HPDE6-E6E7 (cell line): ENCODE measurements around the gene ADH7.
A peak's percentile ranks its signal among the peaks of the same experiment; 100 is the strongest.
"Not testable (repeated sequence)": the region's sequence is repeated elsewhere in the genome, so short reads cannot be mapped to it uniquely, and the experiment has no call there.

Source experiments
- DNase-seq: peaks from one replicate; pipeline ENCODE4 v3.0.0; 2011; ENCODE audit warnings: missing footprints; ENCODE audit errors: extremely low spot score

ADH7 gene

DNA sequence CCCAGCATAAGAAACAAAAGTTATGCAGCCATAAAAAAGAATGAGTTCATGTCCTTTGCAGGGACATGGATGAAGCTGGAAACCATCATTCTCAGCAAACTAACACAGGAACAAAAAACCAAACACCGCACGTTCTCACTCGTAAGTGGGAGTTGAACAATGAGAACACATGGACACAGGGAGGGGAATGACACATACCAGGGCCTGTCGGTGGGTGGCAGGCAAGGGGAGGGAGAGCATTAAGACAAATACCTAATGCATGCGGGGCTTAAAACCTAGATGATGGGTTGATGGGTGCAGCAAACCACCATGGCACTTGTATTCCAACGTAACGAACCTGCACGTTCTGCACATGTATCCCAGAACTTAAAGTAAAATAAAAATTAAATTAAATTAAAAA lies 19.4 kb downstream of the ADH7 start:
- not testable (repeated sequence) for DNase-seq

DNA sequence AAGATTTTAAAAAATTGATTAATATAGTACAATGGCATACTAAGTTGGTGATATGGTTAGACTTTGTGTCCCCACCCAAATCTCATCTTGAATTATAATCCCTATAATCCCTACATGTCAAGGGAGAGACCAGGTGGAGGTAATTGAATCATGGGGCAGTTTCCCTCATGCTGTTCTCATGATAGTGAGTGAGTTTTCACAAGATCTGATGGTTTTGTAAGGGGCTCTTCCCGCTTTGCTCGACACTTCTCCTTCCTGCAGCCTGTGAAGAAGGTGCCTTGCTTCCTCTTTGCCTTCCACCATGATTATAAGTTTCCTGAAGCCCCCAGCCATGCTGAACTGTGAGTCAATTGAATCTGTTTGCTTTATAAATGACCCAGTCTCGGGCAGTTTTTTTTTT lies 20.2 kb downstream of the ADH7 start:
- DNase-seq: not testable (repeated sequence)

DNA sequence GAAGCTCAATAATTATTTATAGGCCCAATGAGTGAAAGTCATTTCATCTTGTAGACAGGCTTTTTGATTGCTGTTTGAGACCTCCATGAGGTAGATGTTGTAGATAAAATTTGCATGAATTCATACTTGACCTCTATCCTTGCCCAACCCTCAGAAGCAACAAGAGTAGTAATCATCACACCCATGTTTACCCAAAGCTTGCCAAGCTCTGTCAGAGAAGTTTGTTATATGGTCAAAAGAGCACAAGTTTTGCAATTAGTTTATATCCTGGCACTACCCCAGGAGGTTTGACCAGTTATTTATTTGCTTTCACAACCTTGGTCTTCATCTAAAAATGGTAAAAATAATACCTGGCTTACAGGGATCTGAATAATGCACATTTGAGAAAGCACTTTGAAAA lies 20.7 kb downstream of the ADH7 start:
- DNase-seq: no peak

DNA sequence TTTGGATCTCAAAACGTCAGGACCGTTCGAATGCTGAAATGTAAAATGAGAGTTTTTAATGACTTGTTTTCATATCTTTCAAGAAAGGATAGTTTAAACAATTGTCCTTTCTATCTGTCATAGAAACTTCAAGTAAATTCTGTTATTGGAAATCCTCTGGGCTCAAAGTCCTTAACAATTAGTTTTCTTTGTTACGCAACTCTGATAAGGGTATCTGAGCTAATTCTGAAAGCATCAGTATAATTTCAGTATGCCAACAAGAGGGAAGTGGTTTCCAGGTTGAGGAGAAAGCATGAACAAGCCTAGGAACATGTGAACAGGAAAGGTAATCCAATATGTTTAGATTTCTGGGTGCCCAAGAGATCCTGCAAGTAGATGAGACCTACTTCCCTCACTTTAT lies 22.0 kb downstream of the ADH7 start:
- no peak for DNase-seq

DNA sequence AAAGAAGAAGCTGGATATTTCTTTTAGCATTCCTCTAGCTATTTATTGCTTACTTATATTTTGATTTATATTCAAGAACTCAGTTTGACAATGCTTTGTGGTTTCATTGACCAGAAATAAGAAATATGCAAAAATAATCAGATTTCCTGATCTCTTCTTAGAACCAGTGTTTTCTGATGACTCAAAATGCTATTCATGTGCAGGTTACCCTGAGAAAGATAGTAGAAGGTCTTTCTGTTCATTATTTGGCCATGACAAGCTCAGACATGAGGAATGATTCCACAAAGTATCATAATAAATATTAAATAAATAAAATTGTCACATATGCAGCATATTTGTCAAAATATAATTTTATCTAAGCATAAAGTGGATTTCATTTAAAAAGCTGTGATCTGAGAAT lies 24.1 kb downstream of the ADH7 start:
- no peak for DNase-seq

DNA sequence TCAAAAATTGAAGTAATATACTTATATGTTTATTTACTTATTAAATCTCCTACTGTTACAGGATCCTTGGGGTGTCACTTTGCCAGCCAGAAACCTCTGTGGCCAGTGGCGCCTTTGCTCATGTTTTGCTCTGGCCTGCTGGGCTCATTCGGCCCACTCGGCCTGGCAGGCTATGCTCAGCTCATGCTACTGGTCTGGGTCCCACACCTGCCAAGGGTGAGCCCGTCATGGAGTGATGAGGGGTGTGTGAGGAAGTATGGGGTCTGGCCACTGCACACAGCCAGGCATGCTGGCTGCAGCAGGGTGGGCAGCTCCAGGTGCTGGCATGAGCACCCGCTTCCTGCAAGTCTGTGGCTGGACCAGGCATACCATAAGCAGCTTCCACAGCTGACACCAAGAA lies 25.1 kb downstream of the ADH7 start:
- no peak for DNase-seq

DNA sequence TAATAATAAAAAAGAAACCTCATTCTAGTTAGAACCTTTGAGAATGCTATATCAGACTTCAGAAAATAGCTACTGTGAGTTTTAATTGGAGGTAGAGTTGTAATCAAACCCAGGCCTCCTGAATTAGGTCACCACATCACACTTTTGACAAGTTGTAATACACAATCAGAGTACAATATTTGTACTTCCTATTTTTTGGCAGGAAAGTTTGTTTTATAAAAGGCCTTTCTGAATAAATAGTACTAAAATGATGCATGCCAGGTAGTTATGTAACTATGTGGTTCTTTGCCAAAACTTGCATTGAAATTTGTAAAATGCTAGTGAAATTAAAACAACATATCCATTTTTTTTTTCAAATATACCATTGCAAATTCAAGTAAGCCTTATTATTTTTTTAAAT lies 26.8 kb downstream of the ADH7 start:
- no peak for DNase-seq

DNA sequence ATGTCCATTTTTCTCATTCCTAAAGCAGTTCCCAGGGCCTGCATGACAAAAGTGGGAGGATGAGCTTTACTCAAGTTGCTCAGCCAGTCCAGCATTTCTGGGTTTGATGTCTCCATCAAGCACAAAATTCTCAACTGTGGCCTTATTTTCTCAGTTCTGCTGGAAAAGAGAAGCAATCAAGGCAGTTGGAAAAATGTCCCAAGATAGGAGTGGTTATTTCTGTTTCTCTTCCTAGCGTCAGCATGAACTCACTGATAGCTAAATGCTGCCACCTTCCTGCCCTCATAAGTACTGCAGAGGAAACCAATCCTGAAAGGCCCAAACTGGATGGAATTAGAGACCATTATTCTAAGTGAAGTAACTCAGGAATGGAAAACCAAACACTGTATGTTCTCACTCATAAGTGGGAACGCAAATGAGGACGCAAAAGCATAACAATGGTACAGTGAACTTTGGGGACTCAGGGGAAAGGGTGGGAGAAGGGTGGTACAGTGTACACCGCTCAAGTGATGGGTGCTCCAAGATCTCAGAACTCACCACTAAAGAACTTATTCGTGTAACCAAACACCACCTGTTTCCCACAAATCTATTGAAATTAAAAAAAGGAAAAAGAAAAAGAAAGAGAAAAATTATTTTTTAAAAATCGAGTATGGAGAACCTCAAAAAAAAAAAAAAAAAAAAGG lies 29.6 kb downstream of the ADH7 start:
- DNase-seq: peak; percentile 31

DNA sequence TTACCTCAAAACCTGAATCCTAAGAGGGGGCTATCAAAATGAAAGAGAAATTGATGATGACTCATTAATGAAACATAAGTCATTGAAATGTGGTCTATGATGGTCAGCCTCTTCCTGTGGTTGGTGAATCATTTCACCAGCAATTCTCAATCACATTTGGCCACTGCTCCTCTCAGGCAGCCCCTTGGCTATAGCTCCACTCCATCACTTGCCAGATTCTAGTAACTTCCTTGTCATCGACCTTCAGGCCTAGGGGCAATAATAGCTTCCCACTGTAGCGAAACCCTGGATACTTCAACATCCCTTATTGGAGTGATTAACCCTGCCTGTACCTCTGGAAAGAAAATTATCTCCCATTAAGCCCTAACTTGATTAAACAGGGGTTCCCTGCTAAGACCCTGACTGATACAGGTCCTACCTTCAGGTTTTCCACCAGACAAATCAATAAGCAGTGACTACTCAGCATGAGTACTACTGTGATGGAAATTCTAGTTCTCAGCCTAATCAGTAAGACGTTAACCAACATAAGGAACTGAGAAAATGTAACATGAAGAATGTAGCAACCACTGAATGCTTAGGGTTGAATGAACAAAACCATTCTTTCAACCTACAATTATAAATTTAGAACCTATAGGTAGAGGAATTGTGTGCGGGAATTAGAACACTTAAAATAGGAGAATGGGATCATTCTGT lies 30.4 kb downstream of the ADH7 start:
- DNase-seq: peak; percentile 60

DNA sequence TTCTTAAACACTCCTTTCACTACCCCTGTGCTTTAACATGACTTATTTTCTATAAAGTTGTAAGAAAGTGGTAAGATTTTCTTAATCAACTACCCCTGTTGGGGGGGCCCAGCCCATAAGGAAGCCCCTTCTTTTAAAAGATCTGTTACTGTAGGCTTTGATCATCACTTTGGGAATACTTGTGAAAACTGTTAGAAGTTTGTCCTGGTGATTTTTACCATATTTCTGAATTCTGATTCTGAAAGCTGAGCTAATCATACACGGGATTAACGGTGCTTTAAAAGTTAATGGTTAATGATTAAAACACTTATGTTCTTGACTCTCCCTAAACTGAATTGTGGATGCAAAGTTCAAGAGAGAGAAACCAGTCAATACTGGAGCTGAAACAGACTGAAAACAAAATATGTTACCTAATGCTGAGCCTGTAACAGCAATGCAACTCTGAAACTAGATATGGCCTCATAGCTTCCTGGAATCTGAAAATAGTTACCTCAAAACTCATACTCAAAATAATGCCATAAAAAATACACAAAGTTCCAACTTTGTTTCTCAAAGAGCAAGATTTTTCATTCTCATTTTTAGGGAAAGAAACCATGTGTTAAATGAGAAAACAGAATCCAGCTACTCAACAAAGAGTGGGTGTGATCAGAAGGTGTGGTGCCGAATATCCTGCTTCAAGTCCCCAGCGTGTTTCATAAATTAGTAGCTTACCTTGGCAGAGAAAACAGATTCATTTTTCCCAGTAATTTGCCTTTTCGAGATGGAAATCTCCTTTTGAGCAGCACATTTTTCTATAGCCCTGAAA lies 31.6 kb downstream of the ADH7 start:
- no peak for DNase-seq

DNA sequence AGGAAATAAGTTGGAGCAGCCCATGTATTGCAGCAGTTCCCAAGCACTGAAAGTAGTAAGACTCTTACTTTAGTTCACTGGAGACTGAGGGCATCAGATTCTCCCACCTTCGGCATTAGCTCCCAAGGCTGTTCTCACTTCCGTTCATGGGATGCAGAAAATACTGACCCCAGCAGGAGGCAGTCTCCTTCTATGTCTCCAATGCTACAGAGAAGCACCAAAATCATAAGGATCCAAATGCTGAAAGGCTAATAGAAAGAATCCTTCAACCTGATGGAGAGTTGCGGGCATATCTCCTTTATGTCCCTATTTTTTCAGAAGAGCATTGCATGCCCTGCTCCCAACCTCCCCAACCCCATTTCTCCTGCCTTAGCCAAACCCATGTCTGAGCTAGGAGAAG lies 32.4 kb downstream of the ADH7 start:
- DNase-seq: no peak

DNA sequence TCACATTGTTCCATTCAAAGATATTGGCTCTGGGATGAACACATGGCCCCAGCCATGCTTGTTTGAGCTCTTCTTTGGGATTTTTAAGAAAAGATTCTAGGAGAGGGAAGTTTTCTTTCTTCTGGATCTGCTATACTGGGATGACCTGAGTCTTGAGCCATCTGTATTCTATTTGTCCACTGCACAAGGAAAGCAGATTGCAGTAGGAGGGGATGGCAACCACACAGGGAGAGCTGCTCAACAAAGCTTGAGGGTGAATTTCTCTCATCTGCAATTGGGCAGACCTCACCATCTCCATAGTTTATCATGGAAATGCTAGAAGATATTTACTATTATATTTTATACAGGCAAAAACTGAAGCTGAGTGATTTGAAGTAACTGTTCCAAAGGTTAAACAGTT lies 34.3 kb downstream of the ADH7 start:
- no peak for DNase-seq

DNA sequence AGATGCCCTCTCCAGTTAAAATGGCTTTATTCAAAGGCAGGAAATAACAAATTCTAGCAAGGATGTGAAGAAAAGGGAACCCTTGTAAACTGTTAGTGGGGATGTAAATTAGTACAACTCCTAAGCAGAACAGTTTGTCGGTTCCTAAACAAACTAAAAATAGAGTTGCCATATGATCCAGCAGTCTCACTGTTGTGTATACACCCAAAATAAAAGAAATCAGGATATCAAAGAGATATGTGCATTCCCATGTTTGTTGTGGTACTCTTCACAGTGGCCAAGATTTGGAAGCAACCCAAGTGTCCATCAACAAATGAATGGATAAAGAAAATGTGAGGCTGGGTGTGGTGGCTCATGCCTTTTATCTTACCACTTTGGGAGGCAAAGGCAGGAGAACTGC lies 36.1 kb downstream of the ADH7 start:
- DNase-seq: no peak

DNA sequence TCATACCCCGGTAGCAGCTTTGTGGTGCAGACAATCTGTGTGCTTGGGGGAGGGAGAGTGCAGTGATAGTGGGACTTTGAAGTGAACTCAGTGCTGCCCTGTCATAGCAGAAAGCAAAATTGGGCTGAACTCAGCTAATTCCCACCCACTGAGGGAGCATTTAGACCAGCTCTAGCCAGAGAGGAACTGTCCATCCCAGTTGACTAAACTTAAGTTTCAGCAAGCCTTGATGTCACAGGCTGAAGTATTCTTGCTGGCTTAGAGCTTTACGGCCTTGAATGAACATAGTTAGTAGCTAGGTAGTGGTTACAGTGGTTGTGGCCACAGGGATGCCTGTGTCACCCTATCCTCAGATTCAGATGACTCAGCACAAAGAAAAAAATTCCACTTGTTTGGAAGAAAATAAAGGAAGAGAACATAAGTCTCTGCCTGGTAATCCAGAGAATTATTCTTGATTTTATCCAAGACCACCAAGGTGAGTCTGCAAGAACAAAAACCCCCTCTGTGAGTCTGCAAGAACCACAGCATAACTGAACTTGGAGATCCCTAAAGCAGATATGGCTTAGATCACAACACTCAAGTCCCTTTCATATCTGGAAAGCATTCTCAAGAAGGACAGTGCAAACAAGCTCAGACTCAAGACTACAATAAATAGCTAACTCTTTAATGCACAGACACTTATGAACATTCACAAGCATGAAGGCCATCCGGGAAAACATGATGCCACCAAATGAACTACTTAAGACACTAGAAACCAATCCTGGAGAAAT lies 39.4 kb downstream of the ADH7 start:
- no peak for DNase-seq

DNA sequence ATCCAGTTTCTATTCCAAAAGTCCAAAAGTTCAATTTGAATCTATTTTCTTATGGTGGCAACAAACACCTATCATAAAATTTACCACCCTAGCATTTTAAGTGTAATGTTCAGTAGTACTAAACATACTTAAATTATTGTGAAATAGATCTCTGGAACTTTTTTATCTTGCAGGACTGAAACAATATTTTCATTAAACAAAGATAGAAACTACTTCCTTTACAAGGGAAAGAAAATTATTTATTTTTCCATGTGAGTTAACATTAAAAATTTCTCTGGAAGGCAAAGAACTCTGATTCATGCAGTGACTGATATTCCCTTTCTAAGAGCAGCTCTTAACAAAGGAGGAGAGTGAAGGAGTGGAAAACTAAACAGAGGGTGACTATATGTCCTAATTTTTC lies 40.2 kb downstream of the ADH7 start:
- no peak for DNase-seq

DNA sequence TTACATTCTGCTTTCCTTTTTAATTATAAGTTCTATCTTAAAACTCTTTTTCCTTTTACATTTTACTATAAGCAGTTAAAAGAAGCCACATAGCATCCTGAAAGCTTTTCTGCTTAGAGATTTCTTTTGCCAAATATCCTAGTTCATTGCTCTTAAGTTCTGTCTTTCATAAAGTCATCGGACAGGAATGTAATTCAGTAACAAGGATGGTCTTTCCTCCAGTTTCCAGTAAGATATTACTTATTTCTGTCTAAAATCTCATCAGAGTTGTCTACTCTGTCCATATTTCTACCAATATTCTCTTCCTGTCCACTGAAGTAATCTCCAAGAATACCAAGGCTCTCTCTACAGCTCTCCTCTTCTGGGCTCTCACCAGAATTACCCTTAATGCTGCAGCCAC lies 45.1 kb downstream of the ADH7 start:
- DNase-seq: no peak

DNA sequence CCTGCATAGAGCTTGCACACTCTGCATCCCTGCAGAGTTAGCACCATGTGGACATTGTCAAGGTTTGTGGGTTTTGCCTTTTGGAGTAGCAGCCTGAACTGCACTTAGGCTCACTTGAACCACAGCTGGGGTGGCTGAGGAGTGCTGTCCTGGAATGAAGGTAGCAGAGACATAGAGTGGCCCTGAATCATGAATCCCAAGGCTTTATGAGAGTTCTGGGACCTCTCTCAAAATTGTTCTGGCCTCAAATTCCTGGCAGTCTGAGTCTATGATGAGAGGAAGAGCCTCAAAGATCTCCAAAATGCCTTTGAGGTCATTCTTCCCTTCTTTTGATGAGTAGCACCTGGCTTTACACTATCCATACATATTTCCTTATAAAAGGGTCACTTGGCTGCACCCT lies 45.5 kb downstream of the ADH7 start:
- no peak for DNase-seq

DNA sequence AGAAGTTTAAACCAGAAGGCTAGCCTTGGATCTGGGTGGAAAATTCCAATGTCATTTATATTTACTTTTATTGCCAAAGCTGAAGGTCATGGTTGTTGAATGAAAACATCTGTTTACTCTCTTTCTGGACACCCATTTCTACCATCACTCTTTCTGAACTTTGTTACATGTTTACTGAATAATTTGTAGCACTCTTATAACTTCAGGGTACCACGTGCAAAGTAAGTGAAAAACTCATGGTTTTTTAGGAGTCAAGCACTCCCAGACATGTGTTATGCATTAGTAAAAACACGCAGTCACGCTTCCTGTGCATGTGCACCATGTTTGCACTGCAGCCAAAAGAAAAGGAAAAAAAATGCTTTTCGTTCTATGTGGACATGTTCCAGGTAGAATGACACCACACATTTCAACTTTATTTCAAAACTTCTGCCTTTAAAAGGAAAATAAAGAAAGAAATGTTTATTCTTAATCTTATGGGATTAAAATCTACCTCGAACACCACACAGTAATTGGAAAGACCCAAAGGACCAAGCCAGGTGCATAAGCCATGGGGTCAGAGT lies 51.2 kb downstream of the ADH7 start:
- DNase-seq: no peak

DNA sequence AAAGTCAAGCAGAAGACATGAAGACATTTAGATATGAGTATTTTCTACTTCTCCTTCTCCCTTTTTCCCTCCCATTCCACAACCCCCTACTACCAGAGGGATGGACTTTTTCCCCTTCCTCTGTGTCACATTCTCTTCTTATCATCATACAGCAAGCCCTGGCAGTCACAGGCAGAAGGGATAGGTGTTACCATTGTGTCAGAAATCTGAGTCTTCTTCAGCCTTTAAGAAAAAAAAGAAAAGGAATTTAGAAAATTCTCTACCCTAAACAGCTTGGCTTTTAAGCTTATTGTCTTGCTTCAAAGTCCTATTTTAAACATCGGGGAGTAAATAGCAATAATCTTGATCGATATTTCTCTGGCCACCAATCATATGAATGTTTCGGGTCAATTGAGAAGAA lies 51.7 kb downstream of the ADH7 start:
- no peak for DNase-seq

DNA sequence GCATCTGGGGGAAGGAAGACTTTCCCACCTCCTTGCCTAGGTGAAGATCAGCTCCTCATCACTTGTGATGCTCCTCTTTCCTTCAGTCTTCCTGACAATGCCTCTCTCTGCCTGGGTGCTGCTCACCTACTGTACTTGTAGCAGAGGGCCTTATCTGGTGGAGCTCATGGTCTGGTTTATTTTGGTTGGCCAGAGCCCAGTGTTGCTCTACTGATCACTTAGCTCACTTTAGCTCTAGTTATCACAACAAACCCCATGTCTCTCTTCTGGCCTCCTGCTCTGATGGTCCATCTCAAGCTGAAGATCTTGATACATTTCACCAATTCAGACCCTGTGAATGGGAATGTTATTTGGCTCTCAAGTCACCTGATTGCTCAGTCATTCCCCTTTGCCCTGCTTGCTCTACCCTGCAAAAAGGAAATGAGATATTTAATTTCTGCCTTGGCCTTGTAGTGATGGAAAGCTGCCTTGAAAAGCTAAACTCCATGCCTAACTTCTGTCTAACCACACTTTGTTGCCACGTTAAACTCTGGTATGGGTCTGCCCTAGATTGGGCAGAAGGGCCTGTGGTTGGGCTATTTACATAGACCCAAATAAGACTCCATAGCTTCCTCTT lies 52.3 kb downstream of the ADH7 start:
- no peak for DNase-seq

DNA sequence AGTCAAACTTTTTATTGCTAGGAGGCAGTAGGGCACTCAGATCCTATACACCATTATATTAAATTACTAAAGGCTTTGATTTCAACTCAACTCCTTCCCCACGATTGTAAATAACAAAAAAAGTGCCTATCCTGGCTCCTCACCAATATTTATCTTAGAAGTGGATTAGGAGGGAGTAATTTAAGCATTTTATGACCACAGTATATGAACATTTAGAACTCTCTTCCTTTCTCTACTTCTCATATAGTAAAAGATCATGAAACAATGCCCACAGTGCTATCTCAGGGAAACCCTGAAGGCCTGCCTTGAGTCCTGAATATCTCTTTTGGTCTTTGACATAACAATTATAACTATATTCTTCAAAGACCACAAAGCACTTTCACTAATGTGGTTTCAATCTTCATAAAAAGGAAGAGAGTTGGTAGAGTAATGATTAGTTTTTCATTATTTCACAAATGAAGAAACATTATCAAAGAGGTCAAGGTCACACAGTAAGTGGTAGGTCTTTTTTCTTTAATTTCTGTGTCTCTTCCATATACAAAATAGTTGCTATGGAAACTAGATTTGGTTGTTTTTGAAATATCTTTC lies 53.5 kb downstream of the ADH7 start:
- DNase-seq: no peak
